GM12878 (cell line): ENCODE results near the gene CMTM1. TPM values are rescaled to one million over a fixed set of nuclear protein-coding genes. Genes with fewer than 3 reads are reported as not detected.

ENCODE experiments used
- BACH1 ChIP-seq: fragments of 450-650 bp; IDR thresholded peaks from 2 replicates; pipeline ENCODE4 v1.6.1; 2017; ENCODE audit warnings: mild to moderate bottlenecking, borderline replicate concordance
- BHLHE40 ChIP-seq, 2 experiments: fragments of 450-650 bp in 1 of 2; IDR thresholded peaks; 2 replicates each; pipeline ENCODE4 v1.6.1; 2011 to 2017; ENCODE audit warnings: low read depth in 2 of 2, borderline replicate concordance in 1 of 2, improper control_type of control experiment in 1 of 2, low read length in 1 of 2, mild to moderate bottlenecking in 1 of 2
- E2F4 ChIP-seq: IDR thresholded peaks from 2 replicates; pipeline ENCODE4 v1.6.1; 2012; ENCODE audit warnings: low read depth, low read length, improper control_type of control experiment
- HCFC1 ChIP-seq: fragments of 150-350 bp; IDR thresholded peaks from 2 replicates; pipeline ENCODE4 v1.6.1; 2014; ENCODE audit warnings: low read length
- HDGF ChIP-seq: fragments of 450-650 bp; IDR thresholded peaks from 2 replicates; pipeline ENCODE4 v1.6.1; 2016; ENCODE audit warnings: antibody characterized with exemption
- KAT2A ChIP-seq: conservative IDR thresholded peaks from 2 replicates; pipeline ENCODE4 v1.6.1; 2011; ENCODE audit warnings: low read depth, low read length; ENCODE audit not compliant: control insufficient read depth
- KLF5 ChIP-seq: fragments of 450-650 bp; IDR thresholded peaks from 2 replicates; pipeline ENCODE4 v1.6.1; 2014; ENCODE audit warnings: mild to moderate bottlenecking; ENCODE audit not compliant: partially characterized antibody
- MEF2B ChIP-seq: fragments of 450-650 bp; IDR thresholded peaks from 2 replicates; pipeline ENCODE4 v1.6.1; 2018; ENCODE audit warnings: mild to moderate bottlenecking, moderate library complexity; ENCODE audit not compliant: partially characterized antibody, poor library complexity, severe bottlenecking
- MYB ChIP-seq: fragments of 150-350 bp; IDR thresholded peaks from 2 replicates; pipeline ENCODE4 v1.6.1; 2014; ENCODE audit warnings: mild to moderate bottlenecking, low read depth, low read length, borderline replicate concordance
- NFIC ChIP-seq: IDR thresholded peaks from 2 replicates; pipeline ENCODE4 v1.6.1; 2012; ENCODE audit warnings: low read depth, mild to moderate bottlenecking, inconsistent platforms, low read length, moderate library complexity
- NR2F1 ChIP-seq: fragments of 450-650 bp; conservative IDR thresholded peaks from 2 replicates; pipeline ENCODE4 v1.6.1; 2017; ENCODE audit warnings: mild to moderate bottlenecking
- POLR2A ChIP-seq: IDR thresholded peaks from 2 replicates; pipeline ENCODE4 v1.6.1; 2011; ENCODE audit warnings: low read depth, mild to moderate bottlenecking, low read length
- RB1 ChIP-seq: fragments of 450-650 bp; formaldehyde crosslinking; IDR thresholded peaks from 2 replicates; pipeline ENCODE4 v1.6.1; 2017; ENCODE audit warnings: mild to moderate bottlenecking, borderline replicate concordance
- SMC3 ChIP-seq: IDR thresholded peaks from 2 replicates; pipeline ENCODE4 v1.6.1; 2011; ENCODE audit warnings: low read length, improper control_type of control experiment, borderline replicate concordance
- SUZ12 ChIP-seq: fragments of 200-600 bp; sonication (generic); IDR thresholded peaks from one replicate; pipeline ENCODE4 v1.6.1; 2018; ENCODE audit warnings: antibody characterized with exemption, mild to moderate bottlenecking; ENCODE audit not compliant: unreplicated experiment
- TAF1 ChIP-seq: IDR thresholded peaks from 2 replicates; pipeline ENCODE4 v1.6.1; 2011; ENCODE audit warnings: mild to moderate bottlenecking, low read depth, low read length, borderline replicate concordance
- TCF3 ChIP-seq: IDR thresholded peaks from 2 replicates; pipeline ENCODE4 v1.6.1; 2012; ENCODE audit warnings: low read depth, mild to moderate bottlenecking, low read length, borderline replicate concordance; ENCODE audit not compliant: insufficient read depth
- YY1 ChIP-seq: IDR thresholded peaks from 2 replicates; pipeline ENCODE4 v1.6.1; 2011; ENCODE audit warnings: low read depth, mild to moderate bottlenecking, low read length
- ZNF217 ChIP-seq: fragments of 450-650 bp; IDR thresholded peaks from 2 replicates; pipeline ENCODE4 v1.6.1; 2017; ENCODE audit warnings: antibody characterized with exemption, mild to moderate bottlenecking
- ZSCAN29 ChIP-seq: fragments of 450-650 bp; IDR thresholded peaks from 2 replicates; pipeline ENCODE4 v1.6.1; 2017; ENCODE audit warnings: mild to moderate bottlenecking, moderate library complexity
- polyA plus RNA-seq, 11 experiments: library from polyadenylated mRNA; depleted of rRNA in 4 of 11; unstranded in 6 of 11; stranded (reverse) in 5 of 11; fragments of >200 nt; fragmentation: Nextera tagmentation in 4 of 11; fragmentation: Illumina TruSeq in 1 of 11; extraction: Ambion mirVana in 4 of 11; extraction: Trizol in 1 of 11; gene quantifications; 1 replicate in 1 of 11; 2 replicates in 10 of 11; pipeline versions ENCODE4 v1.2.1 to v1.2.3, GENCODE V29; 2011 to 2016; ENCODE audit warnings: inconsistent platforms in 2 of 11, missing spikeins in 2 of 11, low read depth in 1 of 11
- total RNA-seq, 4 experiments: library from RNA; depleted of rRNA in 3 of 4; stranded (reverse); fragments of >200 nt in 3 of 4; fragmentation: Illumina TruSeq in 1 of 4; extraction: Trizol in 1 of 4; gene quantifications; 2 replicates each; pipeline versions ENCODE4 v1.2.1 to v1.2.3, GENCODE V29; 2013 to 2021
- TF ChIP-seq, protein P1 (sequence below): fragments of 450-650 bp; conservative IDR thresholded peaks from 2 replicates; pipeline ENCODE4 v1.6.1; 2017; ENCODE audit warnings: mild to moderate bottlenecking, moderate library complexity
- TF ChIP-seq, protein P2 (sequence below): fragments of 450-650 bp; IDR thresholded peaks from 2 replicates; pipeline ENCODE4 v1.6.1; 2017; ENCODE audit warnings: borderline replicate concordance
- TF ChIP-seq, protein P3 (sequence below): IDR thresholded peaks from 2 replicates; pipeline ENCODE4 v1.6.1; 2012; ENCODE audit warnings: low read length, inconsistent platforms

CMTM1 gene
- total and polyA plus RNA-seq, 10 of the 15 experiments (the other 5 are each of a cell fraction or from before 2014, with no cell fraction given), result 0.09 to 3.0 (median 1.4) TPM; not detected in 2

- TF ChIP-seq, protein P1, sequence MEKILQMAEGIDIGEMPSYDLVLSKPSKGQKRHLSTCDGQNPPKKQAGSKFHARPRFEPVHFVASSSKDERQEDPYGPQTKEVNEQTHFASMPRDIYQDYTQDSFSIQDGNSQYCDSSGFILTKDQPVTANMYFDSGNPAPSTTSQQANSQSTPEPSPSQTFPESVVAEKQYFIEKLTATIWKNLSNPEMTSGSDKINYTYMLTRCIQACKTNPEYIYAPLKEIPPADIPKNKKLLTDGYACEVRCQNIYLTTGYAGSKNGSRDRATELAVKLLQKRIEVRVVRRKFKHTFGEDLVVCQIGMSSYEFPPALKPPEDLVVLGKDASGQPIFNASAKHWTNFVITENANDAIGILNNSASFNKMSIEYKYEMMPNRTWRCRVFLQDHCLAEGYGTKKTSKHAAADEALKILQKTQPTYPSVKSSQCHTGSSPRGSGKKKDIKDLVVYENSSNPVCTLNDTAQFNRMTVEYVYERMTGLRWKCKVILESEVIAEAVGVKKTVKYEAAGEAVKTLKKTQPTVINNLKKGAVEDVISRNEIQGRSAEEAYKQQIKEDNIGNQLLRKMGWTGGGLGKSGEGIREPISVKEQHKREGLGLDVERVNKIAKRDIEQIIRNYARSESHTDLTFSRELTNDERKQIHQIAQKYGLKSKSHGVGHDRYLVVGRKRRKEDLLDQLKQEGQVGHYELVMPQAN, result peak; percentile 75
- TF ChIP-seq POLR2A (peak; percentile 80), MEF2B (peak; percentile 50), HCFC1 (no peak), RB1 (0 out of 2 replicates have a peak, but pooled peaks have one; percentile 27), NFIC (peak; percentile 31; the same call in 1 of the 2 replicates), KLF5 (peak; percentile 27), BHLHE40 (IDR thresholded peaks at IDR 0.05; ENCODE audit: borderline replicate concordance in 1 of 2, low read depth in 2 of 2, low read length in 1 of 2) (peak in 1 of 2 experiments; percentile 34; a peak in 1 of 4 replicates), SUZ12 (no peak), TCF3 (0 out of 2 replicates have a peak, but pooled peaks have one; percentile 49), E2F4 (no peak), YY1 (peak; percentile 79), BACH1 (0 out of 2 replicates have a peak, but pooled peaks have one; percentile 39), HDGF (peak; percentile 43; the same call in 1 of the 2 replicates), NR2F1 (peak; percentile 59), ZSCAN29 (0 out of 2 replicates have a peak, but pooled peaks have one; percentile 13), SMC3 (no peak), MYB (no peak), ZNF217 (peak; percentile 38; the same call in 1 of the 2 replicates), TAF1 (0 out of 2 replicates have a peak, but pooled peaks have one; percentile 11), KAT2A (no peak)
- TF ChIP-seq, protein P2, sequence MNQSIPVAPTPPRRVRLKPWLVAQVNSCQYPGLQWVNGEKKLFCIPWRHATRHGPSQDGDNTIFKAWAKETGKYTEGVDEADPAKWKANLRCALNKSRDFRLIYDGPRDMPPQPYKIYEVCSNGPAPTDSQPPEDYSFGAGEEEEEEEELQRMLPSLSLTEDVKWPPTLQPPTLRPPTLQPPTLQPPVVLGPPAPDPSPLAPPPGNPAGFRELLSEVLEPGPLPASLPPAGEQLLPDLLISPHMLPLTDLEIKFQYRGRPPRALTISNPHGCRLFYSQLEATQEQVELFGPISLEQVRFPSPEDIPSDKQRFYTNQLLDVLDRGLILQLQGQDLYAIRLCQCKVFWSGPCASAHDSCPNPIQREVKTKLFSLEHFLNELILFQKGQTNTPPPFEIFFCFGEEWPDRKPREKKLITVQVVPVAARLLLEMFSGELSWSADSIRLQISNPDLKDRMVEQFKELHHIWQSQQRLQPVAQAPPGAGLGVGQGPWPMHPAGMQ, result peak; percentile 27; the same call in 1 of the 2 replicates
- TF ChIP-seq, protein P3, sequence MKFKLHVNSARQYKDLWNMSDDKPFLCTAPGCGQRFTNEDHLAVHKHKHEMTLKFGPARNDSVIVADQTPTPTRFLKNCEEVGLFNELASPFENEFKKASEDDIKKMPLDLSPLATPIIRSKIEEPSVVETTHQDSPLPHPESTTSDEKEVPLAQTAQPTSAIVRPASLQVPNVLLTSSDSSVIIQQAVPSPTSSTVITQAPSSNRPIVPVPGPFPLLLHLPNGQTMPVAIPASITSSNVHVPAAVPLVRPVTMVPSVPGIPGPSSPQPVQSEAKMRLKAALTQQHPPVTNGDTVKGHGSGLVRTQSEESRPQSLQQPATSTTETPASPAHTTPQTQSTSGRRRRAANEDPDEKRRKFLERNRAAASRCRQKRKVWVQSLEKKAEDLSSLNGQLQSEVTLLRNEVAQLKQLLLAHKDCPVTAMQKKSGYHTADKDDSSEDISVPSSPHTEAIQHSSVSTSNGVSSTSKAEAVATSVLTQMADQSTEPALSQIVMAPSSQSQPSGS, result no peak
These were observed 16.7 kb upstream of the CMTM1 start, which contains the start of gene TK2 (continued) for GRCh38 chr16:66549284-66550131.
